Thyroid gland (tissue), 4 donors: Measurements from ENCODE around the gene LPCAT1. TPM values are rescaled to one million over a fixed set of nuclear protein-coding genes. Genes with fewer than 3 reads are reported as not detected.
"Not testable (repeated sequence)": the region's sequence is repeated elsewhere in the genome, so short reads cannot be mapped to it uniquely, and the experiment has no call there.

Source experiments
- DNase-seq, 2 donors: peaks; one replicate each; pipeline ENCODE4 v3.0.0-alpha.2; 2019
- H3K27ac ChIP-seq, 3 donors: fragments of 200-600 bp; sonication (generic); 1 replicate in 2 of 3; 2 replicates in 1 of 3; pipeline ENCODE4 v1.5.1; 2016 to 2019; ENCODE audit warnings: mild to moderate bottlenecking in 1 of 3, moderate library complexity in 1 of 3
- H3K27me3 ChIP-seq: fragments of 200-600 bp; sonication (generic); one replicate; pipeline ENCODE4 v1.5.1; 2019
- H3K36me3 ChIP-seq, 2 donors: fragments of 200-600 bp; sonication (generic); one replicate each; pipeline ENCODE4 v1.5.1; 2016 to 2019
- H3K4me1 ChIP-seq, 2 donors: fragments of 200-600 bp; sonication (generic); one replicate each; pipeline ENCODE4 v1.5.1; 2017 to 2019
- H3K4me3 ChIP-seq, 3 donors: fragments of 200-600 bp; sonication (generic); replicated peaks in 1 of 3; 1 replicate in 2 of 3; 2 replicates in 1 of 3; pipeline ENCODE4 v1.5.1; 2016; ENCODE audit warnings: mild to moderate bottlenecking in 1 of 3
- H3K9me3 ChIP-seq: fragments of 200-600 bp; sonication (generic); one replicate; pipeline ENCODE4 v1.5.1; 2017
- POLR2A ChIP-seq, 2 donors: fragments of 450-650 bp; IDR thresholded peaks; one replicate each; pipeline ENCODE4 v1.6.1; 2017; ENCODE audit warnings: antibody characterized with exemption in 2 of 2, mild to moderate bottlenecking in 2 of 2, moderate library complexity in 1 of 2
- WGBS, 2 donors: methylation state at CpG; one replicate each; pipeline ENCODE4 v1.1.5; 2017; 5-methylcytosine and 5-hydroxymethylcytosine counted together
- intact Hi-C: fragments of 100-400 bp; cut with DNase I; formaldehyde crosslinking; loops from one replicate; pipeline ENCODE4 v1.15.1; 2023
- total RNA-seq, 4 donors: library from RNA; depleted of rRNA; stranded (reverse); fragments of >200 nt; gene quantifications; one replicate each; pipeline ENCODE4 v1.2.3, GENCODE V29; 2016
- TF ChIP-seq, protein P1 (sequence below), 6 experiments: fragments of 200-600 bp in 3 of 6; fragments of 450-650 bp in 3 of 6; sonication (generic) in 3 of 6; IDR thresholded peaks; one replicate each; pipeline ENCODE4 v1.5.1; 2016 to 2019; ENCODE audit warnings: antibody characterized with exemption in 6 of 6, mild to moderate bottlenecking in 2 of 6, inconsistent platforms in 1 of 6, moderate library complexity in 1 of 6

The LPCAT1 gene
- total RNA-seq, 4 donors from 2014 or later: 30.9 to 35.7 (median 33.3) TPM

DNA sequence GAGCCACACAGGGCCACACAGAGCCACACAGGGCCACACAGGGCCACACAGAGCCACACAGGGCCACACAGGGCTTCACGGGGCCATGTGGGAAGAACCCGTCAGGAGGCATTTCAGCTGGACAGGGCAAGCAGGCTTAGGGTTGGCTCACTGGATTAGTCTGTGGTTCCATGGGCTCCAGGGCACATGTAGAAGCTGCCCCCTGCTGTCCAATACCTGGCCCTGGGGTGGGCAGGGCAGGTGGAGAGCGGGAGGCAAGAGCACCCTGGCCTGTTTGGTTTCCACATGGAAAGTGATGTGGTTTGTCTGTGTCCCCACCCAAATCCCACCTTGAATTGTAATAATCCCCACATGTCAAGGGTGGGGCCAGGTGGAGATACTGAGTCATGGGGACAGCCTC, 16.4 kb upstream of the LPCAT1 start:
- Histone ChIP-seq H3K27me3 (no peaks in the 10 kb centered on the region), H3K4me1 (peaks cover 0 to 24% of the 10 kb centered on the region in 2 donors), H3K4me3 (no peak overlapping the region), H3K9me3 (no peaks in the 10 kb centered on the region), H3K27ac (no peak overlapping the region), H3K36me3 (no peaks in the 10 kb centered on the region)
- WGBS, 2 donors: 100% methylated on average over 1 of the region's 3 CpGs; no CpG with 5 or more reads in 1 of the 2 donors
- intact Hi-C loops: no loop called here
- TF ChIP-seq POLR2A (IDR thresholded peaks at IDR 0.05): no peak
- TF ChIP-seq, protein P1, sequence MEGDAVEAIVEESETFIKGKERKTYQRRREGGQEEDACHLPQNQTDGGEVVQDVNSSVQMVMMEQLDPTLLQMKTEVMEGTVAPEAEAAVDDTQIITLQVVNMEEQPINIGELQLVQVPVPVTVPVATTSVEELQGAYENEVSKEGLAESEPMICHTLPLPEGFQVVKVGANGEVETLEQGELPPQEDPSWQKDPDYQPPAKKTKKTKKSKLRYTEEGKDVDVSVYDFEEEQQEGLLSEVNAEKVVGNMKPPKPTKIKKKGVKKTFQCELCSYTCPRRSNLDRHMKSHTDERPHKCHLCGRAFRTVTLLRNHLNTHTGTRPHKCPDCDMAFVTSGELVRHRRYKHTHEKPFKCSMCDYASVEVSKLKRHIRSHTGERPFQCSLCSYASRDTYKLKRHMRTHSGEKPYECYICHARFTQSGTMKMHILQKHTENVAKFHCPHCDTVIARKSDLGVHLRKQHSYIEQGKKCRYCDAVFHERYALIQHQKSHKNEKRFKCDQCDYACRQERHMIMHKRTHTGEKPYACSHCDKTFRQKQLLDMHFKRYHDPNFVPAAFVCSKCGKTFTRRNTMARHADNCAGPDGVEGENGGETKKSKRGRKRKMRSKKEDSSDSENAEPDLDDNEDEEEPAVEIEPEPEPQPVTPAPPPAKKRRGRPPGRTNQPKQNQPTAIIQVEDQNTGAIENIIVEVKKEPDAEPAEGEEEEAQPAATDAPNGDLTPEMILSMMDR (IDR thresholded peaks at IDR 0.05): no peak
- DNase-seq: no peak

DNA sequence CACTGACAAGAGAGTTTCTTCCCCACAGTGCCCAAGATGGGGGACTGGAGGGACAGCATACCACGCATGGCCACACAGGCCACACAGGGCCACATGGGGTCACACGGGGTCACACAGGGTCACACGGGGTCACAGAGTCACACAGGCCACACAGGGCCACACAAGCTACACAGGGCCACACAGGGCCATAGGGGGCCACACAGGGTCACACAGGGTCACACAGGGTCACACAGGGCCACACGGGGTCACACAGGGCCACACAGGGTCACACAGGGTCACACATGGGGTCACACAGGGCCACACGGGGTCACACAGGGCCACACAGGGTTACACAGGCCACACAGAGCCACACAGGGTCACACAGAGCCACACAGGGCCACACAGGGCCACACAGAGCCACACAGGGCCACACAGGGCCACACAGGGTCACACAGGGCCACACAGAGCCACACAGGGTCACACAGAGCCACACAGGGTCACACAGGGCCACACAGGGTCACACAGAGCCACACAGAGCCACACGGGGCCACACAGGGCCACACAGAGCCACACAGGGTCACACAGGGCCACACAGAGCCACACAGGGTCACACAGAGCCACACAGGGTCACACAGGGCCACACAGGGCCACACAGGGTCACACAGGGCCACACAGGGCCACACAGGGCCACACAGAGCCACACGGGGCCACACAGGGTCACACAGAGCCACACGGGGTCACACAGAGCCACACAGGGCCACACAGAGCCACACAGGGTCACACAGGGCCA, 15.8 kb upstream of the LPCAT1 start:
- intact Hi-C loops, H3K36me3 ChIP-seq, H3K27ac ChIP-seq, H3K4me3 ChIP-seq, H3K9me3 ChIP-seq, H3K27me3 ChIP-seq: not testable (repeated sequence)
- peaks cover 0 to 24% of the 10 kb centered on the region in 2 donors for H3K4me1 ChIP-seq
- peak in 1 of 2 donors; percentile 1 for DNase-seq
- 80 to 82% methylated on average over 6 to 8 of the region's 8 CpGs for WGBS, 2 donors

DNA sequence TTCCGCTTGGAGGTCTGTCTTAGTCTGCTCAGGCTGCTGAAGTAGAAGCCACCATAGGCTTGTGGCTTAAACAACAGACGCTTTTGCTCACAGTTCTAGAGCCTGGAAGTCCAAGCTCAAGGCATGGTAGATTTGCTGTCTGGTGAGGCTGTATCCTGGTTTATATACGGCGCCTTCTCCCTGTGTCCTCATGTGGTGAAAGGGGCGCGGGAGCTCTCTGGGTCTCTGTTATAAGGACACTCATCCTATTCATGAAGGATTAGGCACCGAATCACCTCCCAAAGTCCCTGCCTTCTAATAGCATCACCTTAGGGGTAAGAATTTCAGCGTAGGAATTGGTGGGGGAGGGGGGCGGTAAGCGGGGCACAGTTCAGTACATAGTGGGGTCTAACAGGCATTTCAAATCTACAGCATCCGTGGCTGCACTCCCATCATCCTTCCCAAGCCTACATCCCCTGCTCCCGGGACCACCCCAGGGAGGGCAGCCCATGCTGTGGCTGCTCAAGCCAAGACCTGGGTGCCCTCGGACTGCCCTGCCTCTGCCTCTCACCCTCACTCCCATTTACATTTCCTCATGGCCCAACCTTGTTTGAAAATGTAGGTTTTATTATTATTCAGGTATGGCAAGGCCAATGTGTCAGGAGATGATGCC, 15.1 kb upstream of the LPCAT1 start:
- TF ChIP-seq, protein P1 (IDR thresholded peaks at IDR 0.05): no peak
- TF ChIP-seq POLR2A (IDR thresholded peaks at IDR 0.05): no peak
- intact Hi-C loops: no loop called here

DNA sequence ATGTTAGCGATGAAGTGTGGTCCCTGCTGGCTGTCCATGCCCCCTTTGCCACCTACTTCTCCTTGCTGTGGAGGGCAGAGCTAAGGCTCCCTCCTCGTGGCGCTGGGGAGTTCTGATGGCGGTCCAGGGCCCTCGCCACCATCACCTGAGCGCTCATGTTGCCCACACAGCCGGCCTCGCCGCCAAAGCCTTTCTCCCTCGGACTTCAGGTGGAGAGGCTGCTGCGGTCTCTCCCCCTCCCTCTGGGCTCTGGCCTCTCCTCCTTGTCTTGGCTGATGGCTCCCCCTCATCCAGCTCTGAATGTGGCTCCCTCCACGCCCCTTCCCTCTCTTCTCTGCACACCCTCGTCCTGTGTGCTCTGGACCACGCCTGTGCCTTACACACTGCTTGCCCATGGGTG, 14.5 kb upstream of the LPCAT1 start:
- no peak for DNase-seq
- no peaks in the 10 kb centered on the region for H3K9me3 ChIP-seq
- intact Hi-C loops: no loop called here
- H3K4me3 ChIP-seq: no peak overlapping the region
- no peak for TF ChIP-seq POLR2A (IDR thresholded peaks at IDR 0.05)
- TF ChIP-seq, protein P1 (IDR thresholded peaks at IDR 0.05): no peak
- H3K27me3 ChIP-seq: no peaks in the 10 kb centered on the region
- WGBS, 2 donors: 87 to 94% methylated on average over 11 to 14 of the region's 14 CpGs
- no peaks in the 10 kb centered on the region for H3K36me3 ChIP-seq
- H3K27ac ChIP-seq: no peak overlapping the region
- peaks cover 0 to 15% of the 10 kb centered on the region in 2 donors for H3K4me1 ChIP-seq

More for the DNA sequence above, 15.1 kb upstream of the LPCAT1 start:
- Histone ChIP-seq H3K4me3 (no peak overlapping the region), H3K27ac (no peak overlapping the region), H3K9me3 (no peaks in the 10 kb centered on the region), H3K27me3 (no peaks in the 10 kb centered on the region), H3K4me1 (peaks cover 0 to 19% of the 10 kb centered on the region in 2 donors), H3K36me3 (no peaks in the 10 kb centered on the region)
- 95 to 97% methylated on average over 13 of the region's 13 CpGs for WGBS, 2 donors
- no peak for DNase-seq

DNA sequence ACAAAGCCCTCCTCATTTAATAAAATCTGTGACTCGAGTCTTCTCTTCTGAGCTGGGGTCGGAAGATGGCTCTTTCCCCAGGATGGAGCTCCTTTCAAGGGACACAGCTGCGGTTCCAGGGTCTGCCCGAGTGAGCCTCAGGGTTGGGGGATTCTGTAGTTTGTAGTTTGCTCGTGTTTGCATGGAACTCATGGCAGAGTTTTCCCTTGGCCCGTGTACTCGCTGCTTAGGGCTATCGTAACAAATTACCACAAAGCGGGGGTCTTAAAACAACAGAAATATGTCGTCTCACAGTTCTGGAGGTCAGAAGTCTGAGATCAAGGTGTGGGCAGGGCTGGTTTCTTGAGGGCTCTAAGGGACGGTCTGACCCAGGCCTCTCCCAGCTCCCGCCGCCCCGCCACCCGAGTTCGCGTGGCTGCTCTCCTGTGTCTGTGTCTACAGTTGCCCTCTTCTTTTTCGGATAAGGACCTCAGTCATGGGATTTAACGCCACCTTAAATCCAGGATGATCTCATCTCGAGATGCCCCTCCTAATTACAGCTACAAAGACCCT, 13.9 kb upstream of the LPCAT1 start:
- 82 to 83% methylated on average over 20 of the region's 20 CpGs for WGBS, 2 donors
- TF ChIP-seq, protein P1 (IDR thresholded peaks at IDR 0.05): no peak
- TF ChIP-seq POLR2A (IDR thresholded peaks at IDR 0.05): no peak
- H3K9me3 ChIP-seq: no peaks in the 10 kb centered on the region
- intact Hi-C loops: no loop called here
- DNase-seq: no peak
- H3K4me1 ChIP-seq: peaks cover 0 to 15% of the 10 kb centered on the region in 2 donors
- H3K36me3 ChIP-seq: no peaks in the 10 kb centered on the region
- no peak overlapping the region for H3K27ac ChIP-seq
- H3K4me3 ChIP-seq: no peak overlapping the region
- H3K27me3 ChIP-seq: no peaks in the 10 kb centered on the region
